ENCODE data around the gene ZNF407. TPM values are rescaled to one million over a fixed set of nuclear protein-coding genes. Genes with fewer than 3 reads are reported as not detected.

The ZNF407 gene
- total RNA-seq, 1 experiment from 2014 or later = 7.6 TPM

DNA sequence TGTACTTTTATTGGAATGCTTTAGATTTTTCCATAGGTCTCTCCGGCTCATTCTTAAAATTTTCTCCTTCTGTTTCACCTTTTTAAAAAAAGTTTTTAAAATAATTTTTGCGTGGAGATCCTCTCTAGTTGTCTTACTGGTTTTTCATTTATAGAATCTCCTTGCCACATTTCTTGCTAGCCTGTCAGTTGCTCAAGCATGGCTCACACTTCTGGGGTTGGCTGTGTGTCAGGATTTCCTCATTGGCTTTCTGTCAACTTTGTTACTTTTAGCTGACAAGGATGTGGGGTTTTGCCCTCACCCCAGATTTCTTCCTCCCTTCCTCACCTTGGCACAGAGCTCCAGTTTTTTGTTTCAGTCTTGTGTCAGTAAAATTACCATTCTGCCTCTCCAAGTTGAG lies 124.6 kb downstream of the ZNF407 start (continued):
- TF ChIP-seq, protein P1, sequence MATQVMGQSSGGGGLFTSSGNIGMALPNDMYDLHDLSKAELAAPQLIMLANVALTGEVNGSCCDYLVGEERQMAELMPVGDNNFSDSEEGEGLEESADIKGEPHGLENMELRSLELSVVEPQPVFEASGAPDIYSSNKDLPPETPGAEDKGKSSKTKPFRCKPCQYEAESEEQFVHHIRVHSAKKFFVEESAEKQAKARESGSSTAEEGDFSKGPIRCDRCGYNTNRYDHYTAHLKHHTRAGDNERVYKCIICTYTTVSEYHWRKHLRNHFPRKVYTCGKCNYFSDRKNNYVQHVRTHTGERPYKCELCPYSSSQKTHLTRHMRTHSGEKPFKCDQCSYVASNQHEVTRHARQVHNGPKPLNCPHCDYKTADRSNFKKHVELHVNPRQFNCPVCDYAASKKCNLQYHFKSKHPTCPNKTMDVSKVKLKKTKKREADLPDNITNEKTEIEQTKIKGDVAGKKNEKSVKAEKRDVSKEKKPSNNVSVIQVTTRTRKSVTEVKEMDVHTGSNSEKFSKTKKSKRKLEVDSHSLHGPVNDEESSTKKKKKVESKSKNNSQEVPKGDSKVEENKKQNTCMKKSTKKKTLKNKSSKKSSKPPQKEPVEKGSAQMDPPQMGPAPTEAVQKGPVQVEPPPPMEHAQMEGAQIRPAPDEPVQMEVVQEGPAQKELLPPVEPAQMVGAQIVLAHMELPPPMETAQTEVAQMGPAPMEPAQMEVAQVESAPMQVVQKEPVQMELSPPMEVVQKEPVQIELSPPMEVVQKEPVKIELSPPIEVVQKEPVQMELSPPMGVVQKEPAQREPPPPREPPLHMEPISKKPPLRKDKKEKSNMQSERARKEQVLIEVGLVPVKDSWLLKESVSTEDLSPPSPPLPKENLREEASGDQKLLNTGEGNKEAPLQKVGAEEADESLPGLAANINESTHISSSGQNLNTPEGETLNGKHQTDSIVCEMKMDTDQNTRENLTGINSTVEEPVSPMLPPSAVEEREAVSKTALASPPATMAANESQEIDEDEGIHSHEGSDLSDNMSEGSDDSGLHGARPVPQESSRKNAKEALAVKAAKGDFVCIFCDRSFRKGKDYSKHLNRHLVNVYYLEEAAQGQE (IDR thresholded peaks at IDR 0.05; ENCODE audit: low read depth) = no peak
- no peak for TF ChIP-seq ZNF274 (IDR thresholded peaks at IDR 0.05; ENCODE audit: low read depth, low read length)
- no peak for TF ChIP-seq JUND (IDR thresholded peaks at IDR 0.05)
- no peak for TF ChIP-seq POLR2AphosphoS5 (IDR thresholded peaks at IDR 0.05; ENCODE audit: low read depth, low read length)
- no peak for TF ChIP-seq YY1 (IDR thresholded peaks at IDR 0.05; ENCODE audit: extremely low read depth, insufficient replicate concordance, low read depth, low read length)
- TF ChIP-seq EZH2 (IDR thresholded peaks at IDR 0.05) = no peak

DNA sequence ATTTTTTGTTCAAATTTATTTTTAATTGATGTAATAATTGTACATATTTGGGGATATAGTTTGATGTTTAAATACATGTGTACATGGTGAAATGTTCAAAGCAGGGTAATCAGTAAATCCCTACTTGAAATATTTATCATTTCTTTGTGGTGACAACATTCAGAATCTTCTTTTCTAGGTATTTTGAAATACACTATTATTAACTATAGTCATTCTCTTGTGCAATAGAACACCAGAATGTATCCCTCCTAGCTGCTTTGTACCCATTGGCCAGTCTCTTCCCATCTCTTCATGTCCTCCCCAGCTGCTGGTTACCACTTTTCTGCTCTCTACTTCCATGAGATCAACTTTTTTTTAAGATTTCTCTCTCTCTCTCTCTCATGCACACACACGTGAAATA lies 126.5 kb downstream of the ZNF407 start:
- intact Hi-C loops (cut with micrococcal nuclease) = no loop called here
- Histone ChIP-seq H3K4me2 (ENCODE audit: low read length) (no peak overlapping the region), H3K27me3 (ENCODE audit: insufficient read depth, low read length) (no peaks in the 10 kb centered on the region), H3K79me2 (ENCODE audit: insufficient read depth, low read length) (no peaks in the 10 kb centered on the region), H3K27ac (ENCODE audit: low read depth, low read length) (no peak overlapping the region), H3K4me1 (ENCODE audit: control insufficient read depth in 1 of 2, insufficient read depth in 2 of 2, low read length in 2 of 2) (no peaks in the 10 kb centered on the region), H4K20me1 (ENCODE audit: insufficient read depth) (no peaks in the 10 kb centered on the region), H3K9ac (ENCODE audit: low read length) (no peak overlapping the region), H2AFZ (ENCODE audit: low read depth, low read length, poor library complexity, severe bottlenecking) (no peak overlapping the region), H3K9me3 (ENCODE audit: control insufficient read depth in 1 of 2, insufficient read depth in 1 of 2, low read depth in 1 of 2, low read length in 2 of 2) (no peaks in the 10 kb centered on the region), H3K9me2 (ENCODE audit: insufficient read depth) (no peaks in the 10 kb centered on the region), H3K4me3 (replicated peaks in 1 of 2; ENCODE audit: low read depth in 1 of 2, low read length in 2 of 2) (no peak overlapping the region), H3K36me3 (ENCODE audit: control insufficient read depth in 1 of 2, insufficient read depth in 2 of 2, low read length in 2 of 2) (no peaks in the 10 kb centered on the region)
- BruUV-seq (replicated peaks) = no TSS peak
- TF ChIP-seq EZH2 (IDR thresholded peaks at IDR 0.05) = no peak
- no peak for TF ChIP-seq JUND (IDR thresholded peaks at IDR 0.05)
- no peak for TF ChIP-seq SIN3A (IDR thresholded peaks at IDR 0.05; ENCODE audit: low read depth)
- TF ChIP-seq, protein P1 (IDR thresholded peaks at IDR 0.05; ENCODE audit: low read depth) = no peak
- TF ChIP-seq EZH2phosphoT487 (IDR thresholded peaks at IDR 0.05; ENCODE audit: borderline replicate concordance) = no peak
- TF ChIP-seq ZFX (IDR thresholded peaks at IDR 0.05) = no peak
- no peak for TF ChIP-seq ZNF274 (IDR thresholded peaks at IDR 0.05; ENCODE audit: low read depth, low read length)
- no peak for TF ChIP-seq EGR1 (IDR thresholded peaks at IDR 0.05; ENCODE audit: low read depth)
- TF ChIP-seq, protein P2, sequence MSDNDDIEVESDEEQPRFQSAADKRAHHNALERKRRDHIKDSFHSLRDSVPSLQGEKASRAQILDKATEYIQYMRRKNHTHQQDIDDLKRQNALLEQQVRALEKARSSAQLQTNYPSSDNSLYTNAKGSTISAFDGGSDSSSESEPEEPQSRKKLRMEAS (IDR thresholded peaks at IDR 0.05) = no peak
- TF ChIP-seq CEBPB (IDR thresholded peaks at IDR 0.05; ENCODE audit: low read depth) = no peak
- TF ChIP-seq FOSL1 (IDR thresholded peaks at IDR 0.05; ENCODE audit: low read depth) = no peak
- no peak for TF ChIP-seq SRF (IDR thresholded peaks at IDR 0.05; ENCODE audit: low read depth)
- TF ChIP-seq, protein P3, sequence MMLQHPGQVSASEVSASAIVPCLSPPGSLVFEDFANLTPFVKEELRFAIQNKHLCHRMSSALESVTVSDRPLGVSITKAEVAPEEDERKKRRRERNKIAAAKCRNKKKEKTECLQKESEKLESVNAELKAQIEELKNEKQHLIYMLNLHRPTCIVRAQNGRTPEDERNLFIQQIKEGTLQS (IDR thresholded peaks at IDR 0.05) = no peak
- no peak for TF ChIP-seq SP1 (IDR thresholded peaks at IDR 0.05; ENCODE audit: low read depth)
- ChIA-PET CTCF (no interaction called here), POLR2A (no interaction called here), RAD21 (ENCODE audit: low non-redundant PET in 1 of 2, low total read pairs in 2 of 2, uncharacterized antibody in 2 of 2, unreplicated experiment in 2 of 2) (no interaction called here)
- ATAC-seq (no peak), DNase-seq (ENCODE audit: low read depth, low spot score) (no peak)
